SKM-1 (cell line): ENCODE results near the gene TMEM167B.

Experiments
- DNase-seq: peaks from one replicate; lab custom pipeline; 2025; ENCODE audit not compliant: unreplicated experiment; lab: John Stamatoyannopoulos, UW

The TMEM167B gene

DNA sequence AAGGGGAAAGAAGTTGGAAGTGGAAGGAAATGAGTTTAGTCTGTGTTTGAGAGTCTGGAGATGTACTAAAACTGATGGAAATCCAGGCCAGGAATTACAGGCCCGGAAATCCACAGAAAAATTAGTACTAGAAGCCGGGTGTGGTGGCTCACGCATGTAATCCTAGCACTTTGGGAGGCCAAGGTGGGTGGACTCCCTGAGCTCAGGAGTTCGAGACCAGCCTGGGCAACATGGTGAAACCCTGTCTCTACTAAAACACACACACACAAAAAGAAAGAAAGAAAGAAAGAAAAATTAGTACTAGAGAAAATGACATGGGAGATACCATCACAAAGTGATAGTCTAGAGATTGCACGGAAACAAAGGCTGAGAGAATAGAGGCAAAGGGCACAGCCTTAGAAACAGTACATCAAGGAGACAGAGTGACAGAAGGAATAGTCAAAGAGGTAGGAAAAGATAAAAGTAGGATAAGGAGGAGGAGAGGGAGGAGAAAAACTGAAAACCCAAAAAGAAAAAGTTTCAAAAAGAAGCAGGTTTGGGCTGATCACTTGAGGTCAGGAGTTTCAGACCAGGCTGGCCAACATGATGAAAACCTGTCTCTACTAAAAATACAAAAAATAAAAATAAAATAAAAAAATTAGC is 10.0 kb upstream of the TMEM167B start:
- DNase-seq, result no peak

DNA sequence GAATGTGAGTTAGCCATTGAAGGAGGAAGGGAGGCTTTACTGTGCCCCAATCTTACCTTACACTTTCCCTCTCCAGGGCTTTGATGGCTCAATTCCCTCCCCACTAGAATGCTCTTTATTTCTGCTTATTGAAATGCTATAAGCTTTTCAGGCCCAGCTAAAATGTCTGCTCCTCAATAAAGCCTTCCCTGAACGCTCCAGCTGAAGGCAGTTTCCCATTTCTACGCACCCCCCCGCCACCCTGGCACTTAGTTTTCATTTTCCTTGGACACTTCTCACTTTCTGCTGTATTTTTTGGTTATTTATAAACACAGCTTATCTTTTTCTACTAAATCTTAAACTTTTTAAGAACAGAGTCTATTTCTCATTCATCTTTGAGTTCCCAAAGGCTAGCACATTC is 7.1 kb upstream of the TMEM167B start:
- DNase-seq, result no peak

DNA sequence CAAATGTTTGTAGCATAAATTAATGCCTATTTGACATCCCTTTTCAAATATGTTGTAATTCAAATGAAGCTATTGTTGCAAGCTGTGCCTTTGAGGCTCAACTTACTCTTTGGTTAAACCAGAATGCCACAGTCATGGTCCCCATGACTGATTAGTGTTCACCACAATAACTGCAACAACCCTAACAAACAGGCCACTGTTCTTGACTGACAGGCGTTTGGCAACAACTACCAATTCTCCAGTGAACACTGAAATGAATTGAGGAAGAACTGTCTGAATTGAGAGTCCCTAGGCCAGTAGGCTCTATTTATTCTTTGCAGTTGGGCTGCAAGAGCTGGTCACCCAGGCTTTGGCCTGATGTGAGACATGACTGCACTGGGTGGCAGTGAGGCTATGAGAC is 6.6 kb upstream of the TMEM167B start:
- DNase-seq, result no peak

DNA sequence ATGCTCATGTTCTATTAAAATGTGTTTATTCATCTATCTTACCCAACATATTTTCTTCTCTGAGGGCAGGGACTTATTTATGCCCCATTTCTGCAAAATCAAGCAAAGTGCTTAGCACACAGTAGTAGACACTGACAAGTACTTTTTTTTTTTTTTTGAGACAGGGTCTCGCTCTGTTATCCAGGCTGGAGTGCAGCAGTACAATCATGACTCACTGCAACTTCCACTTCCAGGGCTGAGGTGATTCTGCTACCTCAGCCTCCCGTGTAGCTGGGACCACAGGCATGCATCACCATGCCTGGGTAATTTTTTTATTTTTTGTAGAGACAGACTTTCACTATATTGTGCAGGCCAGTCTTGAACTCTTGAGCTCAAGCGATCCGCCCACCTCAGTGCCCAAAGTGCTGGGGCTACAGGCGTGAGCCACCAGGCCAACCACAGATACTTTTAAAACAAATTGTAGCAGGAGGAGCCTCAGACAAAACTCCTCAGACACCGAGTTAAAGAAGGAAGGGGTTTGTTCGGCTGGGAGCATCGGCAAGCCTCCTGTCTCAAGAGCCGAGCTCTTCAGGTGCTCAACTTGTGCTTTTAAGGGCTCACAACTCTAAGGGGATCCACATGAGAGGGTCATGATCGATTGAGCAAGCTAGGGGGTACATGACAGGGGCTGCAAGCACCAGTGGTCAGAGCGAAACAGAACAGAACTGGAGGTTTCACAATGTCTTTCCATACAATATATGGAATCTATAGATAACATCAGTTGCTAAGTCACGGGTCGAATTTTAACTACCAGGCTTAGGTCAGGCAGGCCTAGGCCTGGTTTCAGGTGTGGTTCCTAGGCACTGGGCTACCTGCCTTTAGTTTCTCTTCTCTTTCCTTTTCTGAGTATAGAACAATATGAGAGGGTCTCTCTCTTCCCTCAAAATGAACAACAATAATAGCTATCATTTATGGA is 5.7 kb upstream of the TMEM167B start:
- DNase-seq, result no peak

DNA sequence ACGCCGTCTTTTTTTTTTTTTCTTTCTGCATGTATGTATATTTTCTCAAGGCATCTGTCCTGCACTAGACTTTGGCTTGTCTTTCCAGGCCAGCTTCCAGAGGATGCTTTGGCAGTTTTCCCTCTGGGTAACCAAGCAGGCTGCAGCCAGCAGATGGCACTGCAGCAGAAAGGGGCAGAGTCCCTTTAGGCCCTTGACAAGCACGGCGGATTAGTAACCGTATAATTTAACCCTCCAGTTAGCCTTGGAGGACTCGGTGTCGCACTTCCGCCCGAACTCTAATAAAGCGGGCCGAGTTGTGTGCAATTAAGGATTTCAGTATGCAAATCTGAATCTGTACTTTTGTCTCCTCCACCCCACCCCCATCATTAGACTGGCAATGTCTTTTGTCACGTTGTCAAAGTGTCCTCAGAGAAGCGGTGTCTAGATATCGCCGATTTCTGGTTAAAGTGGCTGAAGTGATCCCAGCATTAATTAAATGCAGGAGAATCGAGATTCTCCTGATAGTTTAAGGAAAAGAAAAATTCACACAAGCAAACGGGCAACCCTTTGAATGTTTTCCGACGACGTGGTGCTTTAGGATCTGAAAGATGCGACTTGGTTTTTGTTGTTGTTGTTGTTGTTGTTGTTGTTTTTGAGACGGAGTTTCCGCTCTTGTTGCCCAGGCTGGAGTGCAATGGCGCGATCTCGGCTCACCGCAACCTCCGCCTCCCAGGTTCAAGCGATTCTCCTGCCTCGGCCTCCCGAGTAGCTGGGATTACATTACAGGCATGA is 1.1 kb upstream of the TMEM167B start:
- DNase-seq, result no peak

DNA sequence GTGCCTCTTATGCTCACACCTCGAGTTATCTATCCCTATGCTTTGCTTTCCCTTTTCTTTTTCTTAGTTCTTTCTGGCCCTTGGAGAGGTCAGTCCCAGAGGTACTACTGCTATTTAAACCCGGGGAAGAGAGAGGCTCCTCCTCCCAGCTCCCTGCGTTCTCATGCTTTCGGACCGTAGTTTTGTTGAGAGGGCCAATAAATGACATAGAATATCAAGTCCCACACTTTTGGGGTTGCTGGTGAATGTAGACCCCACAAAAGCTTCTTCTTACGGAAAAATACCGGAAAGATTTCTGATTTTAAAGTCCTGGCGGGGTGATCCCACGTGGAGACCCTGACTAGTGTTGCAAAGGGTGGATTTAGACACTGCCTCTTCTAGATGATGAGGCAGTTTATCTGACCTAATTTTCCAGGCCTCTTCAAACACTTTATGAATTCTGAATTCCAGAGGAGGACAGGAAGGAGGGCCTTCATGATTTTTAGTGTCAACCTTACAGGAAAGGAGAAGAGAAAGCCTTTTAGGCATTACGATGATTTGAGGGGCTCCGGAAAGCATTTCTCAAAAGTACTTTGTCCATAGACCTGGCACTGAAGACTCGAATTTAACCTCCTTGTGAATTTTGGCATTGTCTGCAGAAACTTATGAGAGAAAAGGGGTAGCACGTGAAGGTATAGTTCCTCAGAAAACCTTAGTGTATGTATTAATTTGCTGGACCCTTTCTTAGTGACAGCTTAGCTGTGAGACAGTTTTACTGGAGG is 694 bp downstream of the TMEM167B start:
- DNase-seq, result peak; percentile 25

GRCh38 chr1:109091839-109092193 is 1.3 kb downstream of the TMEM167B start:
- DNase-seq, result peak; percentile 31

DNA sequence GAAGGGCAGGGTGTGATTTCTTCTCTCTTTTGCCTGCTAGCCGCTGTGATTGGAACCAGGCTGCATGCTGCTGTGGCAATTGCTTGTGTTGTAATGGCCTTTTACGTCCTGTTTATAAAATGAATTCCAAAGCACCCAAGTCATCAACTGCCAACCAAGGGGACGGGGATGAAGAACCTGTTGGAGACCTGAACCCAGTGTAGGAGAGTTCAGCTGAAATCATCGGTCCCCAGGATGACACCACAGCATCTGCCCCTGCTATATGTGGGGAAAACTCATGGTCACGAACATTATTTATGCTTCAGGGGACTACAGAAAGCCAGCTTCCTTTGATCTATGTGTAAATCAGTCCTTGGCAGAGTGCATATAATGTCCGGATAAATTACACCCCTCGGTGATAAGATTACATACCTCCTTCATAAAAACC is 3.8 kb downstream of the TMEM167B start:
- no peak for DNase-seq

DNA sequence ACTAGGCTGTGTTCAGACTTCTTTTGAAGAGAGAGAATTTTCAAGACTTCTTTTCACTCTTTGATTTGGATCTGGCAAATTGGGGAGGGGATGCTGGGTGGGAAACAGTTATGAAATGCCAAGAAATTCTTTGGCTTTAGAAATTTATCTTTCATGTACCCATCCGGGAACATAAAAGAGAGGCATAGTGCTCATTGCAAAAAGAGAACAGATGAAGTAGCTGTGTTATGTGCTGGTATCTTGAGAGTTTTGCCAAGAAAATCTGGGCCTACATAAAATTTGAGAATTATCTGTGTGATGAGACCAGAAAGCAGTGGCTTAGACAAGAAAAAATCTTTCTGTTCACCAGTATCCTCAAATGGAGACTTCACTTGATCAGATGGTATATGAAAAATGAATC is 4.3 kb downstream of the TMEM167B start:
- DNase-seq, result no peak

DNA sequence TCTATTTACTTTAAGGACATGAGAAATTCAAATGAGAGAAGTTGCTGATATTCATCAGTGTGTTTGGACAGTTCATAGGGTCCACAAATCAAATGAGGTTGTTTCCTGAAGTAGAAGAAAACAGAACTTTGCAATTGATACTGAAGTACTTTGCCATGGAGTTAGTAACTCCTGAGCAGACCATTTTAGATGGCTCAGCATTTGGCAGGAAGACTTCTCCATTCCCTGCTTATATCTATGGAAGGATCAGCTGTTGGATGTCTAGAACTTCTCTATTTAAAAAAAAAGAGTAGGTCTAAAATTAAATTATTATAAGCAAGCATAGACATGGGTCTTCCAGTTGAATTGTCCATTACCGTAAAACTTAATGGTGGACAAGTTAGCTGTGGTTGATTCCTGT is 5.1 kb downstream of the TMEM167B start:
- DNase-seq, result no peak

DNA sequence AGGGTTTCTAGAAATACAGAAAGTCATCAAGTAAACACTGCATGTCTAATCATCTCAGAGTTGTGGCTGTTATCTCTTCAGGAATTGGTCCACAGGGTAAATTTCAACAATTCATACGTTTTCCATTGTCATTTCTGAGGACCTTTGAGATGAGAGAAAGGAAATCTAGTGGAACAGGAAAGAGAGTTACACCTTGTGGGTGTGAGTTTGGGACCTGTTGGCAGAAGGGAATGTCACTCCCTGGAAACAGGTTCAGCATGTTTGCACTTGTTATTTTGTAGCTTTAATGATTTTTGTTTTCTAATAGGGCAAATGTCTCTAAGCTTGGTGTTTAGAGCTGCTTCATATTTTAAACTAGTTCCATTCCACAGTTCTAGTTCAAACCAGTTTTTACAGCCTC is 5.6 kb downstream of the TMEM167B start:
- DNase-seq, result no peak

- peak; percentile 92 for DNase-seq
Measured at GRCh38 chr1:109099938-109100773, 9.6 kb downstream of the TMEM167B start.

DNA sequence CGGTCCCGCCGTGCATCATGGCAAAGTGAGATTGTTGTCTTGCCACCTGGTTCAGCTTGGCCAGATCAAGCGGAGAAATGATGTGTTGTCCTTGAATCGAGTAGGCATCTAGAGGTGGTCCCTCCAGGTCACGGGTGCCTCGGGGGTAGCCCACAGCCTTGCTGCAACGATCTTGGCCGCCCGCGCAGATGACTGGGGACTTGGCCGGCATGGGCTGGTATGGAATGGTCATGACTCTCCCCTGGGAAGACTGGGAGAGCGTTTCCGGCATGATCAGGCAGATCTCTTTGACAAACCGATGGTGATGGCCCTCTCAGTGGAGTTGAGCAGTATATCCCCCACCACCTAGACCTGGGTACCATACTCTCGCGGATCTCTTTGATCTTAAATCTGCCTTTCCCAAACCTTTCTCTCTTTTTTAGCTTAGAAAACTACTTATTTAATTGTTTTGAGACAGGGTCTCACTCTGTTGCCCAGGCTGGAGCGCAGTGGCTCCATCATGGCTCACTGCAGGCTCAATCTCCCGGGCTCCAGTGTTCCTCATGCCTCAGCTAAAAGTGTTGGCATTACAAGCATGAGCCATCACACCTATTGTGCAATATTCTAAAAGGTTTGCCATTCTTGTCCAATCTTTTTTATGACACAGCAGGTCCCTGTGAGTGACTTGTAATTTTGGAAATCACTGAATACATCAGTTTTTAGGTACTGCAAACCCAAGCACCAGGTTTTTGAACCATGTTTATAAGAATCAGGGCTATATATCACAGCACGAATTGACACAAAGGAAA is 14.0 kb downstream of the TMEM167B start:
- no peak for DNase-seq

DNA sequence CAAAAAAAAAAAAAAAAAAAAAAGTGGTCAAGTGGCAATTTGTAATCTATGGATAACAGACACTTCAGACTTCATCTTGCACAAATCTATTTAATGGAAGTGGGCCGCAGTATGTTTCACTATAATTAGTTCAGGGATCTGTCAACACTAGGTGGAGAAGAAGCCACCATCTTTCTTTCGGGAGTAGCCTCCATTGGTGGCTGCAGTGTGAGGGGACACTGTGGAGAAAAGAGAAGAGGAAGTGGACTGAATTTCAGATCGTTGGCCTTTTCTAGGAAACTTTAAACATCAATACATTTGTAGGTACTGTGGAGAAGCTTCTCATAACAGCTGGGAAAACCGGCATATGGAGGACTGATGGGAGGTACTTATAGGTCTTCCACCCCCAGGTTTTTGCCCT is 15.3 kb downstream of the TMEM167B start:
- no peak for DNase-seq

DNA sequence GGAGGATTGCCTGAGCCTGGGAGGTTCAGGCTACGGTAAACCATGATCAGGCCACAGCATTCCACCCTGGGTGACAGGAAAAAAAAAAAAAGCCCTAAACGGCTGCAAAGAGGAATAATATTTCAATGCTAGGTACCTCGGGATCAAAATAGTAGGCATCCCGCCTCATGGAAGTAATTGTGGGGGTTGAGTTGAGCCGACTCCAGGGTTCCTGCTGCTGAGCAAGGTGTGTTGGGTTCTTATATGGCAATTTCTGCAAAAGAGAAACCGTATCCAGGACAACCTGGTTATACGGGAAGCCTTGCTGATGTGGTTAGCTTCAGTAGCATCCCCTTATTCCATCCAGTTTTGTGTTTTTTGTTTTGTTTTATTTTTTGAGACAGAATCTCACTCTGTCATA is 17.2 kb downstream of the TMEM167B start:
- DNase-seq, result no peak

GRCh38 chr1:109109906-109110305 is 19.3 kb downstream of the TMEM167B start:
- no peak for DNase-seq

DNA sequence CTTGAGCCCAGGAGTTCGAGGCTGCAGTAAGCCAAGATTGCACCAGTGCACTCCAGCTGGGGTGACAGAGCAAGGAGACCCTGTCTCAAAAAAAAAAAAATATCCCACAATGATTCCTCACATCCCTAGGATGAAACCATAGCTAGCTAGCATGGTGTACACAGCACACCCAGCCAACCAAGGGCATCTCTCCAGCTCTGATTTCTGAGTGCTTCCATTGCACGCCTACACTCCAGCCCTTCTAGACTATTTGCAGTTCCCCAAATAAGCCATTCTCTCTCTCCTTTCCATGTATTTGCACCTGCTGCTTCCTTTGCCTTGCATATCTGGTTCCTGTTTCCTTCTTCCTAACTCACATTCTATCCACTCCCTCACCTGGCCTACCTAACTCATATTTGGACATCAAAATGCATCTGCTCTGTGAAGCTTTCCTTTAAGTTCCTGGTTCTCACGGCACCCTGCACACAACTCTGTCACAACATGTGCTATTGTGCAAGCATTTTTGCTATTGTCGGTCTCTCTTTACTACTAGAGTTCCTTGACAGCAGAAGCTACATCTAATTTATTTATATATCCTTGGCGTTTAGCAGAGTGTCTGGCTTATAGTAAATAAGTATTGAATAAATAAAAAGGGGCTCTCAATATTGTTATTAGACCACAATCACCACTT is 21.0 kb downstream of the TMEM167B start:
- peak; percentile 77 for DNase-seq

DNA sequence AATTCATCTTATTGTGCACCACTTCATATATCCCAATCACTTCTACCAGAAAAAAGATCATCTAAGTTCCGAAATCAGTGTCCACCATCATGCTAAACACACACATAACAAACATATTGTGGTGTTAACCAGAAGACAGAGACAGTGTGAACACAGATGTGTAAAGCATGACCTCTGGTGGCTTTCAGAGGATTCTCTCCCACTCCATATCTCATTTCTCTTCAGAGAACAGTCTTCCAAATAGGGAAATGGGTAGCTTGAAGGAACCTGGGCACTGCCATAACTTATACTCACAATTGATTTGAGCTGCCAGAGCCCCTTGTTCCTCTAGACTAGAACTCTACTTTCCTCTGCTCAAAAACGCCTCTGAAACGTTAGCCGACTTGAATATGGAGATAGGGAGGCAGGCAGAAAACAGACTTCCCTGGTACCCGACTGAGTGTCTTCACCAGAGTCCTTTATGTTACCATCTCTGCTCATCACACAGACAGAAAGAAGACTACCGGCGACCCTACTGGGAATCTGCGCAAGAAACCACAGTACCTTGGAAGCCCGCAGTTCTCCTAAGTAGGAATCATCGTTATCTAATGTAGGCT is 21.6 kb downstream of the TMEM167B start:
- DNase-seq, result no peak
